Activated CD4-positive, alpha-beta T cell treated with anti-CD3 and anti-CD28 coated beads, Interleukin-10, Interleukin-2, amounts not matched to agents 100 ng/mL and 50 ng/mL, durations not matched to agents 16 hours and 8 hours (primary cell): ENCODE measurements around the gene TMEM214.

ENCODE experiments used
- DNase-seq: peaks from one replicate; pipeline ENCODE4 v3.0.0-alpha.2; 2020

The TMEM214 gene

GRCh38 chr2:27032495-27033252, at the start of gene TMEM214:
TSS of gene TMEM214 (plus strand) at chr2:27032965. CDS start at chr2:27033016, 51 bp downstream.
- DNase-seq = peak; percentile 95

- no peak for DNase-seq
Measured at GRCh38 chr2:26983746-26984145, 49.0 kb upstream of the TMEM214 start.

- no peak for DNase-seq
Measured at GRCh38 chr2:26985807-26986206, 47.0 kb upstream of the TMEM214 start.

GRCh38 chr2:26986576-26986975, 46.2 kb upstream of the TMEM214 start:
- no peak for DNase-seq

GRCh38 chr2:26988058-26988860, 44.5 kb upstream of the TMEM214 start:
- DNase-seq = no peak

GRCh38 chr2:26989156-26989555, 43.6 kb upstream of the TMEM214 start:
- no peak for DNase-seq

GRCh38 chr2:26991717-26992116, 41.0 kb upstream of the TMEM214 start:
- DNase-seq = no peak

- DNase-seq = no peak
Measured at GRCh38 chr2:26993768-26994167, 39.0 kb upstream of the TMEM214 start.

- DNase-seq = no peak
Measured at GRCh38 chr2:26994983-26995382, 37.8 kb upstream of the TMEM214 start.

- no peak for DNase-seq
Measured at GRCh38 chr2:26997394-26997793, 35.4 kb upstream of the TMEM214 start.

GRCh38 chr2:26998323-26998722, 34.4 kb upstream of the TMEM214 start:
- no peak for DNase-seq

GRCh38 chr2:27000228-27000627, 32.5 kb upstream of the TMEM214 start:
- DNase-seq = no peak

- DNase-seq = no peak
Measured at GRCh38 chr2:27000995-27001394, 31.8 kb upstream of the TMEM214 start.

GRCh38 chr2:27001950-27002349, 30.8 kb upstream of the TMEM214 start:
- DNase-seq = no peak

- DNase-seq = no peak
Measured at GRCh38 chr2:27003007-27003406, 29.8 kb upstream of the TMEM214 start.

GRCh38 chr2:27003857-27004256, 28.9 kb upstream of the TMEM214 start:
- no peak for DNase-seq

GRCh38 chr2:27006602-27007415, 26.0 kb upstream of the TMEM214 start:
- DNase-seq = no peak

- DNase-seq = no peak
Measured at GRCh38 chr2:27007416-27008374, 25.1 kb upstream of the TMEM214 start.

GRCh38 chr2:27008678-27009077, 24.1 kb upstream of the TMEM214 start:
- no peak for DNase-seq

GRCh38 chr2:27009083-27009482, 23.7 kb upstream of the TMEM214 start:
- DNase-seq = no peak

- no peak for DNase-seq
Measured at GRCh38 chr2:27009716-27010115, 23.0 kb upstream of the TMEM214 start.

GRCh38 chr2:27010139-27010538, 22.6 kb upstream of the TMEM214 start:
- DNase-seq = no peak
